Neural progenitor cell (in vitro differentiated cells): ENCODE data around the gene TENT4A. TPM values are rescaled to one million over a fixed set of nuclear protein-coding genes. Genes with fewer than 3 reads are reported as not detected.
"Not testable (repeated sequence)": the region's sequence is repeated elsewhere in the genome, so short reads cannot be mapped to it uniquely, and the experiment has no call there.

ENCODE experiments used
- DNase-seq: peaks from one replicate; pipeline ENCODE4 v3.0.0-alpha.2; 2016; ENCODE audit warnings: low spot score
- H2AFZ ChIP-seq: fragments of 200-600 bp; sonication (generic); replicated peaks from 2 replicates; pipeline ENCODE4 v1.6.1; 2016; ENCODE audit warnings: antibody characterized with exemption
- H3F3A ChIP-seq: fragments of 200-600 bp; sonication (generic); 2 replicates; pipeline ENCODE4 v1.6.1; 2016; ENCODE audit warnings: antibody characterized with exemption, low read depth
- H3K27ac ChIP-seq: fragments of 200-600 bp; sonication (generic); 2 replicates; pipeline ENCODE4 v1.5.1; 2016; ENCODE audit warnings: mild to moderate bottlenecking
- H3K27me3 ChIP-seq: fragments of 200-600 bp; sonication (generic); 2 replicates; pipeline ENCODE4 v1.6.1; 2016; ENCODE audit warnings: mild to moderate bottlenecking, moderate library complexity
- H3K36me3 ChIP-seq: fragments of 200-600 bp; sonication (generic); 2 replicates; pipeline ENCODE4 v1.5.1; 2016
- H3K4me1 ChIP-seq: fragments of 200-600 bp; sonication (generic); 2 replicates; pipeline ENCODE4 v1.6.1; 2016; ENCODE audit warnings: mixed run types
- H3K4me2 ChIP-seq: fragments of 200-600 bp; sonication (generic); 2 replicates; pipeline ENCODE4 v1.6.1; 2016
- H3K4me3 ChIP-seq: fragments of 200-600 bp; sonication (generic); 2 replicates; pipeline ENCODE4 v1.5.1; 2016
- H3K79me2 ChIP-seq: fragments of 200-600 bp; sonication (generic); 2 replicates; pipeline ENCODE4 v1.6.1; 2016; ENCODE audit warnings: low read depth
- H3K9ac ChIP-seq: fragments of 200-600 bp; sonication (generic); 2 replicates; pipeline ENCODE4 v1.6.1; 2016
- H3K9me3 ChIP-seq: fragments of 200-600 bp; sonication (generic); 2 replicates; pipeline ENCODE4 v1.5.1; 2016; ENCODE audit warnings: low read depth
- H4K20me1 ChIP-seq: fragments of 200-600 bp; sonication (generic); 2 replicates; pipeline ENCODE4 v1.6.1; 2016; ENCODE audit warnings: low read depth
- H3K27ac Mint-ChIP-seq: 3 replicates; pipeline ENCODE4 v1.8.0; 2021; ENCODE audit warnings: mixed read lengths
- H3K27me3 Mint-ChIP-seq: 2 replicates; pipeline ENCODE4 v1.8.0; 2022; ENCODE audit warnings: low read depth, mild to moderate bottlenecking, inconsistent platforms, moderate library complexity, mixed read lengths; ENCODE audit not compliant: insufficient read depth
- H3K36me3 Mint-ChIP-seq: 3 replicates; pipeline ENCODE4 v1.8.0; 2021; ENCODE audit warnings: mixed read lengths
- H3K4me1 Mint-ChIP-seq: 3 replicates; pipeline ENCODE4 v1.8.0; 2021; ENCODE audit warnings: mixed read lengths
- H3K4me3 Mint-ChIP-seq: 3 replicates; pipeline ENCODE4 v1.8.0; 2021; ENCODE audit warnings: mild to moderate bottlenecking, moderate library complexity, mixed read lengths
- H3K9me3 Mint-ChIP-seq: 3 replicates; pipeline ENCODE4 v1.8.0; 2020; ENCODE audit warnings: mixed read lengths
- CTCF ChIP-seq: fragments of 200-600 bp; sonication (generic); IDR thresholded peaks from 2 replicates; pipeline ENCODE4 v1.5.1; 2017; ENCODE audit warnings: antibody characterized with exemption, mild to moderate bottlenecking
- EZH2 ChIP-seq: fragments of 200-600 bp; sonication (generic); IDR thresholded peaks from 2 replicates; pipeline ENCODE4 v1.6.1; 2017; ENCODE audit warnings: antibody characterized with exemption, mild to moderate bottlenecking, moderate library complexity
- EZH2phosphoT487 ChIP-seq: fragments of 200-600 bp; sonication (generic); IDR thresholded peaks from 2 replicates; pipeline ENCODE4 v1.6.1; 2017; ENCODE audit warnings: antibody characterized with exemption
- total RNA-seq: library from RNA; depleted of rRNA; stranded (reverse); fragments of >200 nt; gene quantifications from 2 replicates; pipeline ENCODE4 v1.2.3, GENCODE V29; 2015; ENCODE audit warnings: low replicate concordance

The TENT4A gene
- 20.9 and 22.4 TPM in 2 replicates for total RNA-seq

- peaks cover 60% of the 10 kb centered on the region for H3K4me1 Mint-ChIP-seq
- H3K27ac Mint-ChIP-seq = no peak within 1 kb of the TSS
- DNase-seq = no peak
These were observed at the start of gene TENT4A for GRCh38 chr5:6713274-6714225. TSS of gene TENT4A (plus strand) at chr5:6713432. CDS start at chr5:6713984, 552 bp downstream.

GRCh38 chr5:6666762-6667161 lies 46.5 kb upstream of the TENT4A start:
- no peaks in the 10 kb centered on the region for H3K36me3 ChIP-seq
- H3K4me1 ChIP-seq = no peaks in the 10 kb centered on the region
- no peak overlapping the region for H2AFZ ChIP-seq
- Mint-ChIP-seq H3K36me3 (peaks cover 14% of the 10 kb centered on the region), H3K4me3 (no peak overlapping the region), H3K27ac (no peak overlapping the region), H3K9me3 (peaks cover 2% of the 10 kb centered on the region), H3K4me1 (peaks cover 5% of the 10 kb centered on the region), H3K27me3 (no peaks in the 10 kb centered on the region)
- no peak overlapping the region for H3K4me2 ChIP-seq
- H3F3A ChIP-seq = no peaks in the 10 kb centered on the region
- no peaks in the 10 kb centered on the region for H3K79me2 ChIP-seq
- no peak overlapping the region for H3K9ac ChIP-seq
- TF ChIP-seq CTCF = no peak
- TF ChIP-seq EZH2phosphoT487 = no peak
- no peak overlapping the region for H3K27ac ChIP-seq
- no peak for DNase-seq
- no peak overlapping the region for H3K4me3 ChIP-seq
- no peaks in the 10 kb centered on the region for H3K27me3 ChIP-seq
- H3K9me3 ChIP-seq = no peaks in the 10 kb centered on the region
- no peaks in the 10 kb centered on the region for H4K20me1 ChIP-seq

More at GRCh38 chr5:6713274-6714225, at the start of gene TENT4A:
- peaks cover 1% of the 10 kb centered on the region for H3K9me3 Mint-ChIP-seq
- peaks cover 11% of the 10 kb centered on the region for H3K36me3 Mint-ChIP-seq
- H2AFZ ChIP-seq = peak within 1 kb of the TSS; percentile 69
- H3K9ac ChIP-seq = no peak within 1 kb of the TSS
- peaks cover 45% of the 10 kb centered on the region for H3K79me2 ChIP-seq
- H3K27me3 ChIP-seq = peaks cover 23% of the 10 kb centered on the region
- TF ChIP-seq CTCF (no peak), EZH2 (no peak), EZH2phosphoT487 (no peak)
- H3K4me3 Mint-ChIP-seq = peak within 1 kb of the TSS; percentile 88
- H3K4me1 ChIP-seq = peaks cover 20% of the 10 kb centered on the region
- peak within 1 kb of the TSS; percentile 93 for H3K4me3 ChIP-seq
- no peaks in the 10 kb centered on the region for H3K36me3 ChIP-seq
- H3F3A ChIP-seq = peaks cover 18% of the 10 kb centered on the region
- peaks cover 42% of the 10 kb centered on the region for H4K20me1 ChIP-seq
- peaks cover 10% of the 10 kb centered on the region for H3K27me3 Mint-ChIP-seq
- peak within 1 kb of the TSS; percentile 97 for H3K4me2 ChIP-seq
- no peaks in the 10 kb centered on the region for H3K9me3 ChIP-seq
- peak within 1 kb of the TSS; percentile 85 for H3K27ac ChIP-seq

GRCh38 chr5:6667648-6668047 lies 45.6 kb upstream of the TENT4A start:
- no peaks in the 10 kb centered on the region for H3K36me3 ChIP-seq
- no peaks in the 10 kb centered on the region for H3K27me3 Mint-ChIP-seq
- DNase-seq = no peak
- TF ChIP-seq EZH2phosphoT487 = no peak
- no peak for TF ChIP-seq CTCF
- peaks cover 2% of the 10 kb centered on the region for H3K9me3 Mint-ChIP-seq
- H3K9ac ChIP-seq = no peak overlapping the region
- no peaks in the 10 kb centered on the region for H3K4me1 ChIP-seq
- H3K27ac Mint-ChIP-seq = no peak overlapping the region
- H3K4me2 ChIP-seq = no peak overlapping the region
- no peaks in the 10 kb centered on the region for H3K9me3 ChIP-seq
- no peaks in the 10 kb centered on the region for H3K79me2 ChIP-seq
- H3K4me1 Mint-ChIP-seq = peaks cover 5% of the 10 kb centered on the region
- H3K27ac ChIP-seq = no peak overlapping the region
- no peaks in the 10 kb centered on the region for H3K27me3 ChIP-seq
- no peak overlapping the region for H3K4me3 Mint-ChIP-seq
- no peak overlapping the region for H3K4me3 ChIP-seq
- no peaks in the 10 kb centered on the region for H3F3A ChIP-seq
- peaks cover 14% of the 10 kb centered on the region for H3K36me3 Mint-ChIP-seq
- no peaks in the 10 kb centered on the region for H4K20me1 ChIP-seq
- no peak overlapping the region for H2AFZ ChIP-seq

GRCh38 chr5:6668717-6669116 lies 44.5 kb upstream of the TENT4A start:
- H2AFZ ChIP-seq = not testable (repeated sequence)

More at GRCh38 chr5:6668717-6669116, 44.5 kb upstream of the TENT4A start:
- DNase-seq, H3K79me2 ChIP-seq, H3K9ac ChIP-seq, H3K9me3 Mint-ChIP-seq, H3K4me3 Mint-ChIP-seq, H3K4me1 Mint-ChIP-seq, H3K36me3 ChIP-seq, H3K27me3 ChIP-seq, H3F3A ChIP-seq, H3K4me1 ChIP-seq, H4K20me1 ChIP-seq, H3K4me3 ChIP-seq, H3K4me2 ChIP-seq, H3K9me3 ChIP-seq, H3K27ac ChIP-seq, H3K27me3 Mint-ChIP-seq: not testable (repeated sequence)
- Mint-ChIP-seq H3K36me3 (peaks cover 24% of the 10 kb centered on the region), H3K27ac (peak overlapping the region; percentile 14)
